HUES64 (cell line): ENCODE data around the gene BSCL2.
A peak's percentile ranks its signal among the peaks of the same experiment; 100 is the strongest.

Experiments
- H3K27ac ChIP-seq: 2 replicates; pipeline ENCODE4 v1.7.0; 2013; ENCODE audit warnings: low read depth, low read length, inconsistent platforms
- H3K27me3 ChIP-seq: 2 replicates; pipeline ENCODE4 v1.6.1; 2013; ENCODE audit warnings: mild to moderate bottlenecking, low read length; ENCODE audit not compliant: insufficient read depth
- H3K36me3 ChIP-seq: 2 replicates; pipeline ENCODE4 v1.6.1; 2013; ENCODE audit warnings: mild to moderate bottlenecking, low read length; ENCODE audit not compliant: insufficient read depth
- H3K4me1 ChIP-seq: 2 replicates; pipeline ENCODE4 v1.6.1; 2013; ENCODE audit warnings: mild to moderate bottlenecking, low read length, moderate library complexity; ENCODE audit not compliant: insufficient read depth
- H3K4me3 ChIP-seq: 2 replicates; pipeline ENCODE4 v1.5.1; 2013; ENCODE audit warnings: mild to moderate bottlenecking, low read length, moderate library complexity
- H3K9ac ChIP-seq: 2 replicates; pipeline ENCODE4 v1.6.1; 2013; ENCODE audit warnings: mild to moderate bottlenecking, low read depth, low read length
- H3K9me3 ChIP-seq: 2 replicates; pipeline ENCODE4 v1.6.1; 2013; ENCODE audit warnings: low read depth, low read length; ENCODE audit not compliant: insufficient read depth
- WGBS: fragments of 150-250, 120-280 bp; methylation state at CpG from one replicate; pipeline ENCODE4 v1.1.7; 2013; ENCODE audit warnings: missing lambda C conversion rate; 5-methylcytosine and 5-hydroxymethylcytosine counted together

The BSCL2 gene

GRCh38 chr11:62728171-62728988, 21.2 kb upstream of the BSCL2 start, which contains the start of gene TTC9C:
TSS of gene TTC9C (plus strand) at chr11:62728486. CDS start at chr11:62728849, 363 bp downstream.
- H3K36me3 ChIP-seq = peaks cover 32% of the 10 kb centered on the region
- peak within 1 kb of the TSS; percentile 99 for H3K4me3 ChIP-seq
- H3K27me3 ChIP-seq = no peaks in the 10 kb centered on the region
- no peaks in the 10 kb centered on the region for H3K9me3 ChIP-seq
- peaks cover 15% of the 10 kb centered on the region for H3K4me1 ChIP-seq
- WGBS = under 1% methylated on average over 29 of the region's 29 CpGs
- H3K27ac ChIP-seq = peak within 1 kb of the TSS; percentile 99
- peak within 1 kb of the TSS; percentile 93 for H3K9ac ChIP-seq

DNA sequence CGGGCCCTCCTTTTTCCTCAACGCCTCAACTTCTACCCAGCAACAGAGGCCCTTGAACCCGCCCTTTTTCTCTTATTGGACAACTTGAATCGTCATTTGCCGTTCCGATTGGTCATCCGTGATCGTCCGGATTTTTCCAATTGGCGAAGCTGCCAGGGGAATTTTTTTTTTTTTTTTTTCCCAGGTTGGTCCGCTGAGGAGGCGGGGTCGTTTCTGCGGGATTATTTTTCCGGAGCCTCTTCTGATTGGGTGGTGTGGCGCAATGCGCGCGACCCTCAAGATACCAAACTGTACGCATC, 20.6 kb upstream of the BSCL2 start:
- Histone ChIP-seq H3K9ac (peak overlapping the region; percentile 93), H3K4me1 (peaks cover 15% of the 10 kb centered on the region), H3K36me3 (peaks cover 32% of the 10 kb centered on the region), H3K27me3 (no peaks in the 10 kb centered on the region), H3K9me3 (no peaks in the 10 kb centered on the region), H3K27ac (peak overlapping the region; percentile 99), H3K4me3 (peak overlapping the region; percentile 99)
- WGBS = under 1% methylated on average over 20 of the region's 20 CpGs

DNA sequence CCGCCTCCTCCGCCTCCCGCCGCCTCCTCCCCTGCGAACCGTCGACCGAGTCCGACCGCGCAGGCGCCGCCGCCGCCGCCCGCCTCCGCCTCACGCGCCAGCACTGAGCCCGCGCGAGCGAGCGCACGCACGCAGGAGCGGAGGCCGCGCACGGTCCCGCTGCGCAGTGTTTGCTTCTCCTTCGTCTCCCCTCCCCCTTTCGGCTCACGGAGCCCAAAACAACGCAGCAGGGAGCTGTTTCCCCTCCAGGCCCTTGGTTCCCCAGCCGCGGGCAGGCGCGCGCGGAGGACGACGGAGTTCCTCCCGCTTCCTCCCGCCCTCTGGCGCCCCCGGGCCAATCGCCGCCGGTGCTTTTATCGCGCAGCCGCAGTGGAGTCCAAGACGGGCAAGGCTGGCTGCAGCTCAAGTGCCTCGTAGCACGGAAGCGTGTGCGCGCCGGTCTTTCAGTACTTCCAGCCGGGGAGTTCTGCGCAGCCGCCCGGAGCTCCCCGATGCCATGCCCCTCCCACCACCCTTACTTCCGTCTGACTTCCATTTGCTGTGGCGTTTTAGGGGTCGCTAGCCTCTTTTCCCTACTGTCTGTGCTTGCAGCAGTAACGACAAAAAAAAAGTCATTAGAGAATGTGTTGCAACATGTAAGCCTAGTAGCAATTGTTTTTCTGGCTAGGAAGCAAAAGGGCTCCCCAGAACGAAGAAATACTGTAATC, 20.1 kb upstream of the BSCL2 start, which contains the start of gene HNRNPUL2:
HNRNPUL2 (minus strand) TSS at position 293 of the 707 bp plus-strand sequence. CDS start 301 bp downstream, outside the sequence.
- Histone ChIP-seq H3K36me3 (peaks cover 35% of the 10 kb centered on the region), H3K4me1 (peaks cover 15% of the 10 kb centered on the region), H3K9ac (peak within 1 kb of the TSS; percentile 93), H3K27ac (peak within 1 kb of the TSS; percentile 99), H3K27me3 (no peaks in the 10 kb centered on the region), H3K9me3 (no peaks in the 10 kb centered on the region), H3K4me3 (peak within 1 kb of the TSS; percentile 99)
- under 1% methylated on average over 72 of the region's 72 CpGs for WGBS

DNA sequence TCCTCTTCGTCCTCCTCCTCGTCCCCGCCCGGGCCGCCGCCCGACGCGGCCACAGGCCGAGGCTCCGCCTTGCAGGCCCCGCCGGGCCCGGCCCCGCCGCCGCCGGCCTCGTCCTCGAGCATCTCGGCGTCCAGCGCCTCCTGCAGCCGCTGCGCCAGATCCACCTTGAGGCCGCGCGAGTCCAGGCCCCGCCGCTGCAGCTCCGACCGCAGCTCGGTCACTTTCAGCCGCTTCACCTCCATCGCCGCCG, 19.6 kb upstream of the BSCL2 start:
- H3K36me3 ChIP-seq = peaks cover 40% of the 10 kb centered on the region
- peak overlapping the region; percentile 99 for H3K4me3 ChIP-seq
- H3K9ac ChIP-seq = peak overlapping the region; percentile 93
- H3K9me3 ChIP-seq = no peaks in the 10 kb centered on the region
- H3K27ac ChIP-seq = peak overlapping the region; percentile 99
- H3K27me3 ChIP-seq = no peaks in the 10 kb centered on the region
- peaks cover 15% of the 10 kb centered on the region for H3K4me1 ChIP-seq
- WGBS = under 1% methylated on average over 37 of the region's 37 CpGs

DNA sequence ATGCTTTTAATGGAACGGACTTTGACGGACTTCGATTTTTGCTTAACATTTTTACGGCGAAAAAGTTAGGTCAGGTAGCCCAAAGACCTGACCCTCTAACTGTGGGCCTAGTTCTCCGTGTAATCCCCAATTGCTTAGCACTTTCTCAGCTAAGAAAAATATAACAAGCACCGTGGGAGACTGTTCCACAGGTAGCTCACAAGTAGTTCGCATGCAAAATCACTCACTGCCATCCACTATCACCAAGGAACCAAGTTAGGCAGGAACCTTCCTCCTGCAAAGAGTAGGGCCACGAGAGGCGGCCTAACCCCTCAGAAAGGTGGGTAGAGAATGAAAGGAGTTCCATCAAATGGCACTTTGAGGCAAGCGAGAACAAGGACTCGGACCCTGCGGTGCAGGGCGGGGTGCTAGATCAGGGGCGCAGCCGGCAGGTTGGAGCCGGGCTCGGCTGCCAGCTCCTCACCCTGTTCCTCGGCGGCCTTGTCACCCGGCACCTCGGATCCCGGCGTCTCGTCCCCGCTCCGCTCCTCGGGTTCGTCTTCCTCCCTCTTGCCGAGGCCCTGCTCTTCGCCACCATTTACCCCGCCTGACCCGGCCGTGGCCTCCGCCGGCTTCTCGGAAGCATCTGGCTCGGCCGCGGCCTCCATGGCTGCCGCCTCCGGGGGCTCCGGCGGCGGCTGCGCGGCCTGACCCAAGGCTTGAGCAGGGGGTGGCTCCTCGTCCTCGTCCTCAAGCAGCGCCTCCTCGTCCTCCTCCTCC, 19.1 kb upstream of the BSCL2 start:
- H3K4me3 ChIP-seq = peak overlapping the region; percentile 99
- peak overlapping the region; percentile 93 for H3K9ac ChIP-seq
- under 1% methylated on average over 51 of the region's 51 CpGs for WGBS
- H3K36me3 ChIP-seq = peaks cover 44% of the 10 kb centered on the region
- no peaks in the 10 kb centered on the region for H3K9me3 ChIP-seq
- H3K27me3 ChIP-seq = no peaks in the 10 kb centered on the region
- peaks cover 15% of the 10 kb centered on the region for H3K4me1 ChIP-seq
- H3K27ac ChIP-seq = peak overlapping the region; percentile 99

DNA sequence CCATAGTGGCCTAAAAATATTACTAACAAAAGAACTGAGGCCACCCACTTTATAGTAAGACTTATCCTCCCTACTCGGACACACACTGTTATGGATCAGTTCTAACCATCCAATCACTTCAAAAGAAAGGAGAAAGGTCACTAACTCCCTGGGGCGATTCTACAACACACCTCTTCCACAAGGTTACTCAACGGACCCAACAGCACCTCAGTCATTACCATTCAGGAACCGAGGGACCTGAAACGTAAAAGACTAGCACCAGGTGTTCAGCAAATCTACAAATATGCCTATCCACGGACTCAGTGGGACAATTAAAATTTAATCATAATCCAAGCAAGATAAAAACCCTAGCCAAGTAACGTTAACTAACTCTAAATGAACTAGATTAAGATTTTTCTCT, 18.4 kb upstream of the BSCL2 start:
- no peaks in the 10 kb centered on the region for H3K27me3 ChIP-seq
- peak overlapping the region; percentile 93 for H3K9ac ChIP-seq
- peaks cover 15% of the 10 kb centered on the region for H3K4me1 ChIP-seq
- H3K9me3 ChIP-seq = no peaks in the 10 kb centered on the region
- no peak overlapping the region; the same call in 1 of the 2 replicates for H3K27ac ChIP-seq
- WGBS = 4% methylated on average over 7 of the region's 7 CpGs
- peak overlapping the region; percentile 99 for H3K4me3 ChIP-seq
- H3K36me3 ChIP-seq = peaks cover 47% of the 10 kb centered on the region

- Histone ChIP-seq H3K9me3 (no peaks in the 10 kb centered on the region), H3K4me3 (0 out of 2 replicates have a peak overlapping the region, but pooled peaks have one; percentile 99), H3K4me1 (peaks cover 11% of the 10 kb centered on the region), H3K9ac (no peak overlapping the region), H3K27me3 (no peaks in the 10 kb centered on the region), H3K36me3 (peaks cover 58% of the 10 kb centered on the region), H3K27ac (no peak overlapping the region)
- 84% methylated on average over 8 of the region's 8 CpGs for whole genome bisulfite sequencing
Observed at GRCh38 chr11:62724171-62724570, 16.9 kb upstream of the BSCL2 start.

GRCh38 chr11:62721994-62722393, 14.8 kb upstream of the BSCL2 start:
- Histone ChIP-seq H3K27ac (no peak overlapping the region), H3K9me3 (no peaks in the 10 kb centered on the region), H3K9ac (no peak overlapping the region), H3K4me3 (no peak overlapping the region), H3K27me3 (no peaks in the 10 kb centered on the region), H3K4me1 (peaks cover 11% of the 10 kb centered on the region), H3K36me3 (peaks cover 80% of the 10 kb centered on the region)
- 96% methylated on average over 7 of the region's 7 CpGs for WGBS

DNA sequence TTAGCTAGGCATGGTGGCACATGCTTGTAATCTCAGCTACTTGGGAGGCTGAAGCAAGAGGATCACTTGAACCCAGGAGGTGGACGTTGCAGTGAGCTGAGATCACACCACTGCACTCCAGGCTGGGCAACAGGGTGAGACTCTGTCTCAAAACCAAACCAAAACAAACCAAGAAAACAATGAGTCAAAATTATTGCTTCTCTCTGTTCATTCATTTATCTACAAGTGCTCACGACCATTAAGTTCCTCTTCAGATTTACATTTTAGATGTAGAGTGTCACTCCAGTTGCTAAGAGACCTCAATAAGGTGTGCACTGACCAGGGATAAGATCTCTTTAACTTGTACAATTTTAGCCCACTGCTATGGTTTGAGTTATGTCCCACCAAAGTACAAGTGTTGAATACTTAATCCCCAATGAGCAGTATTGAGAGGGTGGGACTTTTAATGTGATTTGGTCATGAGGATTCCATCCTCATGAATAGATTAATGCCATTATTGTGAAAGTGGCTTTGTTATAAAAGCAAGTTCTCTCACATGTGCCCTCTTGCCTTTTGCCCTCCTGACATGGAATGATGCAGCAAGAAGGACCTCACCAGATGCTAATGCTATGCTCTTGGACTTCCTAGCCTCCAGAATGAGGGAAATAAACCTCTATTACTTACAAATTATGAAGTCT, 12.2 kb upstream of the BSCL2 start:
- Histone ChIP-seq H3K4me3 (no peak overlapping the region), H3K36me3 (peaks cover 99% of the 10 kb centered on the region), H3K9ac (no peak overlapping the region), H3K4me1 (peaks cover under 1% of the 10 kb centered on the region; the same call in 1 of the 2 replicates), H3K27me3 (no peaks in the 10 kb centered on the region), H3K9me3 (no peaks in the 10 kb centered on the region), H3K27ac (no peak overlapping the region)
- 91% methylated on average over 2 of the region's 2 CpGs for WGBS

DNA sequence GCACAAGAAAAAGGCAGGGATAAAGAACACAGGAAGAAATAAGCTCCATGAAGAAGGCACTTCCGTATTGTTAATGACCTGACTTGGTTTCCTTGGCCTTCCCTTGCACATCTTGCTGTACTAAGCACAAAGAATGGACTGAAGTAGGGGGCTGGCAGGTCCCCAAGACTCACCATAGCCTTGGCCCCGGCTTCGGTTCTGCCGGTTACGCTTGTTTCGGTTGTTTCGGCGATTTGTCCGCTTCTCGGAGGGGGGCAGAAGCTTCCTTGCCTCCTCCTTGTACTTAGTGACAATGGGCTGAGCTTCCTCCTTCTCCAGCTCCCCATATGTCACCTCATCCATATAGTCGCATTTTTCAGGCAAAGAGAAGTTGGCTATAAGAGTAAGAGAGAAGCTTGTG, 9.6 kb upstream of the BSCL2 start:
- WGBS = 98% methylated on average over 10 of the region's 11 CpGs
- no peaks in the 10 kb centered on the region for H3K27me3 ChIP-seq
- no peak overlapping the region for H3K4me3 ChIP-seq
- peaks cover 98% of the 10 kb centered on the region for H3K36me3 ChIP-seq
- no peak overlapping the region for H3K9ac ChIP-seq
- H3K4me1 ChIP-seq = no peaks in the 10 kb centered on the region
- H3K27ac ChIP-seq = no peak overlapping the region
- no peaks in the 10 kb centered on the region for H3K9me3 ChIP-seq
